Breast epithelium (tissue), 4 donors: ENCODE data around the gene CASZ1. TPM values are rescaled to one million over a fixed set of nuclear protein-coding genes. Genes with fewer than 3 reads are reported as not detected.

Experiments
- DNase-seq, 2 donors: peaks; one replicate each; pipeline ENCODE4 v3.0.0-alpha.2; 2019; ENCODE audit warnings: low spot score in 2 of 2
- H3K27ac ChIP-seq, 2 donors: fragments of 200-600 bp; sonication (generic) in 1 of 2; one replicate each; pipeline ENCODE4 v1.5.1; 2016 to 2019; ENCODE audit warnings: mild to moderate bottlenecking in 1 of 2
- H3K27me3 ChIP-seq, 2 donors: fragments of 200-600 bp; sonication (generic) in 1 of 2; one replicate each; pipeline versions ENCODE4 v1.5.1 to v1.6.0; 2017 to 2019; ENCODE audit warnings: control low read depth in 1 of 2, mild to moderate bottlenecking in 1 of 2
- H3K36me3 ChIP-seq: fragments of 200-600 bp; one replicate; pipeline ENCODE4 v1.5.1; 2019
- H3K4me1 ChIP-seq, 2 donors: fragments of 200-600 bp; sonication (generic); one replicate each; pipeline ENCODE4 v1.5.1; 2016 to 2019; ENCODE audit warnings: control low read depth in 1 of 2
- H3K4me3 ChIP-seq, 3 donors: fragments of 200-600 bp; sonication (generic); 1 replicate in 2 of 3; 2 replicates in 1 of 3; pipeline ENCODE4 v1.5.1; 2016 to 2019; ENCODE audit warnings: mild to moderate bottlenecking in 3 of 3, moderate library complexity in 2 of 3
- H3K9me3 ChIP-seq, 2 donors: fragments of 200-600 bp; sonication (generic) in 1 of 2; one replicate each; pipeline ENCODE4 v1.5.1; 2016 to 2019; ENCODE audit warnings: control low read depth in 1 of 2
- CTCF ChIP-seq, 3 donors: fragments of 450-650 bp; IDR thresholded peaks; one replicate each; pipeline ENCODE4 v1.5.1; 2016 to 2017; ENCODE audit warnings: antibody characterized with exemption in 3 of 3, mild to moderate bottlenecking in 3 of 3, moderate library complexity in 3 of 3
- POLR2A ChIP-seq: fragments of 450-650 bp; IDR thresholded peaks from one replicate; pipeline ENCODE4 v1.6.1; 2016; ENCODE audit warnings: antibody characterized with exemption, mild to moderate bottlenecking, moderate library complexity
- POLR2AphosphoS5 ChIP-seq, 3 donors: sonication (generic); formaldehyde crosslinking; IDR thresholded peaks; one replicate each; pipeline ENCODE4 v1.6.1; 2017; ENCODE audit warnings: antibody characterized with exemption in 3 of 3
- intact Hi-C: fragments of 100-400 bp; cut with DNase I; formaldehyde crosslinking; loops from one replicate; pipeline ENCODE4 v1.15.1; 2023; ENCODE audit warnings: low total_unique reads
- total RNA-seq, 3 donors: library from RNA; depleted of rRNA; stranded (reverse); fragments of >200 nt; gene quantifications; one replicate each; pipeline ENCODE4 v1.1.0, GENCODE V29; 2016

The CASZ1 gene
- total RNA-seq, 3 donors from 2014 or later = 1.1 to 39.1 (median 32.4) TPM

- Histone ChIP-seq H3K4me1 (no peaks in the 10 kb centered on the region), H3K36me3 (no peaks in the 10 kb centered on the region), H3K9me3 (no peaks in the 10 kb centered on the region), H3K4me3 (no peak overlapping the region), H3K27ac (no peak overlapping the region), H3K27me3 (no peaks in the 10 kb centered on the region)
- no peak for DNase-seq
- no peak for TF ChIP-seq POLR2A
- no peak for TF ChIP-seq CTCF (IDR thresholded peaks at IDR 0.05)
- TF ChIP-seq POLR2AphosphoS5 (IDR thresholded peaks at IDR 0.05) = no peak
- intact Hi-C loops = no loop called here
These were observed 146.8 kb downstream of the CASZ1 start for GRCh38 chr1:10649517-10650201.

- Histone ChIP-seq H3K36me3 (no peaks in the 10 kb centered on the region), H3K9me3 (no peaks in the 10 kb centered on the region), H3K4me3 (no peak overlapping the region), H3K4me1 (no peaks in the 10 kb centered on the region), H3K27me3 (no peaks in the 10 kb centered on the region), H3K27ac (no peak overlapping the region)
- intact Hi-C loops = no loop called here
- DNase-seq = no peak
- TF ChIP-seq CTCF (IDR thresholded peaks at IDR 0.05) = no peak
- no peak for TF ChIP-seq POLR2A
- no peak for TF ChIP-seq POLR2AphosphoS5 (IDR thresholded peaks at IDR 0.05)
These were observed 147.5 kb downstream of the CASZ1 start for GRCh38 chr1:10648689-10649516.

- H3K27ac ChIP-seq = no peak overlapping the region
- no peaks in the 10 kb centered on the region for H3K4me1 ChIP-seq
- no peak for DNase-seq
- no peaks in the 10 kb centered on the region for H3K36me3 ChIP-seq
- H3K27me3 ChIP-seq = no peaks in the 10 kb centered on the region
- H3K9me3 ChIP-seq = no peaks in the 10 kb centered on the region
- intact Hi-C loops = no loop called here
- TF ChIP-seq POLR2A (no peak), POLR2AphosphoS5 (IDR thresholded peaks at IDR 0.05) (no peak), CTCF (IDR thresholded peaks at IDR 0.05) (no peak)
- H3K4me3 ChIP-seq = no peak overlapping the region
These were observed 148.9 kb downstream of the CASZ1 start for GRCh38 chr1:10647414-10648170.

GRCh38 chr1:10646347-10646861 lies 150.0 kb downstream of the CASZ1 start:
- Histone ChIP-seq H3K27me3 (no peaks in the 10 kb centered on the region), H3K4me1 (no peaks in the 10 kb centered on the region), H3K4me3 (no peak overlapping the region), H3K27ac (no peak overlapping the region), H3K36me3 (no peaks in the 10 kb centered on the region), H3K9me3 (no peaks in the 10 kb centered on the region)
- no peak for DNase-seq
- intact Hi-C loops = no loop called here
- TF ChIP-seq CTCF (IDR thresholded peaks at IDR 0.05) (no peak), POLR2A (no peak), POLR2AphosphoS5 (IDR thresholded peaks at IDR 0.05) (no peak)
